Mucosa of gallbladder (tissue), 1 donor: Measurements from ENCODE around the gene GYS1. TPM values are rescaled to one million over a fixed set of nuclear protein-coding genes. Genes with fewer than 3 reads are reported as not detected.

Source experiments
- DNase-seq: peaks from one replicate; pipeline ENCODE4 v3.0.0-alpha.2; 2020; ENCODE audit warnings: low spot score
- total RNA-seq: library from RNA; stranded (reverse); gene quantifications from one replicate; pipeline ENCODE4 v1.2.1, GENCODE V29; 2021
- donor health status: DM: no; HTN: no; CAD: no.

GYS1 gene
- total RNA-seq, 1 donor from 2014 or later: 41.3 TPM

DNA sequence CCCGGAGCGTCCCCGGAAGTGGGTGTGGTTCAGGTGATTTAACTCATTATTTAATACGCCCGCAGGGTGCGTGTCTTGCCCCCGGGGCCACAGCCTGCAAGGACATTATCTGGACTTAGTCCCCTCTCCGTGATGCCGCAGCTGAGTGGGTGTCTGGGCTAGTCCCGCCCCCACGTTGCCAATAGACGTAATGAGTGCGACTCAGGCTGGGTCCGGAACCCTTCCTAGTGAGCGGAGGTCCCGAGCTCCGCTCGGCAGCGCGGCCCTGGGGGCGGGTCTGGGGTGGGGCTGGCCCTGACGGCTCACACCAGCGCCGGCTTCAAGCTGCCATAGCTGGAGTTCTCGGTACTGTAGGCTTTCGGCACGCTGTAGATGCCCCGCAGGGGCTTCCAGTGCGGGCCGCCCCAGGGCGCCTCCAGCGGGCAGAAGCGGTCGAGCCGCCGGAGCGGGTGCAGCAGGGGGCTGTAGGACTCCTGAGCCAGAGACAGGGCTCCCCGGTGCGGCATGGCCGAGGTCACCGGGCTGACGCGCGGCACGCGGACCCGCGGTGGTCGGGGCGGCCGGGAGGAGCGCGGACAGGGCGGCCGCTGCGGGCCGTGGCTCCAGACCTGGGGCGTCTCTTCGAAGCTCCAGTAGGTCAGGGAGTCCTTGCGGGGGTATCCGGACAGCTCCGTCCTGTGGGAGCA is 24.7 kb upstream of the GYS1 start:
- no peak for DNase-seq

DNA sequence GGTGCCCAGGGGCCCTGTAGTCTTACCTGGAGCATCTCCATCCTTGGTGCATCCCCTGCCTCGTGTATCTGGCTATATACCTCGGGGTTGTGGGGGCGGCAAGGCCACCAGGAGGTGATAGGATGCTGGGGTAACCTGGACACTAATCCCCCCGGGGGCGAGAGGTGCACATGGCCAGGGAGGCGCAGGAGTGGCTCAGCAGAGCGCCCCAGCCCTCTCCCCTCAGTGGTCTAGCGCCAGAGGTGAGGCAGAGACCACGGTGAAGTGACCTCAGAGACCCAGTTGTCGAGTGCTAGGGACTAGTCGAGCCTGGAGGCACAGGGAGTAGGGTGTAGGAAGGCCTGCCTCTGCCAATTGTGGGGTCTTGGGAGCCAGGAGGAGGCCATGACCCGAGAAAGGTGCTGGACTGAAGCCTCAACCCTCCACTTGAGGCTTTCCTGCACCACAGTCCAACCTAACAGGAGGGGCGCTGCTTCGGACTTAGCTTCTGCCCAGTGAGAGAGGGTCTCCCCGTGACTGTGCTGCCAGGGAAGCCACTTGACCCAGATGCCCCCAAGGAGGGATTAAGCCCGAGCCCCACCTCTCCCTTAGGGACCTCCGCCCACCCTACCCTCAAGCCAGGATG is 24.0 kb upstream of the GYS1 start, which contains the start of gene LHB:
LHB (minus strand) TSS at position 51 of the 625 bp plus-strand sequence; CDS start at position 41, 10 bp downstream.
- no peak for DNase-seq

DNA sequence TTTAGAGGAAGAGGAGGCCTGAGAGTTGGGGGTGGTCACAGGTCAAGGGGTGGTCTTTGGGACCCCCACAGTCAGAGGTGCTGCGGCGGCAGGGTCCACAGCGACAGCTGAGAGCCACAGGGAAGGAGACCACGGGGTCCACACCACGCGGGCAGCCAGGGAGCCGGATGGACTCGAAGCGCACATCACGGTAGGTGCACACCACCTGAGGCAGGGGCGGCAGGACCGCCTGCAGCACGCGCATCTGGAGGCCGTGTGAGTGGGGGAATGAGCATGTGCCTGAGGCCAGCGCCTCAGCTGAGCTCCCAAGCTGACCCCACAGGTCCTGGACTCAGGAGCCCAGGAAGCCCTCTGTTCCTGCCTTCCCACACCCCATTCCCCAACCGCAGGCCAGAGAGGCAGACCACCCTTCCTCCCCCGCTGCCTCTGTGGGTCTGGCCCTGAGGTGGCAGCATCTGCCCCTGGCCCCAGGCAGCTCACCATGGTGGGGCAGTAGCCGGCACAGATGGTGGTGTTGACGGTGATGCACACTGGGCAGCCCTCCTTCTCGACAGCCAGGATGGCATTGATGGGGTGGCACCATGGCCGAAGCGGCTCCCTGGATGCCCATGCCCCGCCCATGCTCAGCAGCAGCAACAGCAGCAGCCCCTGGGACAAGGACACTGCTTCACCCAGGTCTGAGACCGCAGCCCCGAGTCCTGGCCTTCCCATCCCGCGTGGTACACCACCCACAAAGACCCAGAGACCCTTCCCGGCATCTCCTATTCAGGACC is 23.1 kb upstream of the GYS1 start:
- no peak for DNase-seq

DNA sequence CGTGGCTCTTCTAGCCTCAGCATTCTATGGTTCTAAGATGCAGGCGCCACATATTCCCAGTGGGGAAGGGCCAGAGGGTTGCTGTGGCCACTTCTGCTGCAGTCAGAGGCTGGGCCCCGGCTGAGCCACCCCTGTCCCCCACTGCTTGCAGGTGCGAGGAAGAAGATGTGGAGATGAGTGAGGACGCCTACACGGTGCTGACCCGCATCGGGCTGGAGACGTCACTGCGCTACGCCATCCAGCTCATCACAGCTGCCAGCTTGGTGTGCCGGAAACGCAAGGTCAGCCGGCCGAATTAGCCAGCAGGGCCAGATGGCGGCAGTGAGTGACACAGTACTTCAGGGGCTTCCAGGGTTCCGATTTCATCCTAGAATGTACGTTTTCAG is 21.8 kb upstream of the GYS1 start:
- no peak for DNase-seq

DNA sequence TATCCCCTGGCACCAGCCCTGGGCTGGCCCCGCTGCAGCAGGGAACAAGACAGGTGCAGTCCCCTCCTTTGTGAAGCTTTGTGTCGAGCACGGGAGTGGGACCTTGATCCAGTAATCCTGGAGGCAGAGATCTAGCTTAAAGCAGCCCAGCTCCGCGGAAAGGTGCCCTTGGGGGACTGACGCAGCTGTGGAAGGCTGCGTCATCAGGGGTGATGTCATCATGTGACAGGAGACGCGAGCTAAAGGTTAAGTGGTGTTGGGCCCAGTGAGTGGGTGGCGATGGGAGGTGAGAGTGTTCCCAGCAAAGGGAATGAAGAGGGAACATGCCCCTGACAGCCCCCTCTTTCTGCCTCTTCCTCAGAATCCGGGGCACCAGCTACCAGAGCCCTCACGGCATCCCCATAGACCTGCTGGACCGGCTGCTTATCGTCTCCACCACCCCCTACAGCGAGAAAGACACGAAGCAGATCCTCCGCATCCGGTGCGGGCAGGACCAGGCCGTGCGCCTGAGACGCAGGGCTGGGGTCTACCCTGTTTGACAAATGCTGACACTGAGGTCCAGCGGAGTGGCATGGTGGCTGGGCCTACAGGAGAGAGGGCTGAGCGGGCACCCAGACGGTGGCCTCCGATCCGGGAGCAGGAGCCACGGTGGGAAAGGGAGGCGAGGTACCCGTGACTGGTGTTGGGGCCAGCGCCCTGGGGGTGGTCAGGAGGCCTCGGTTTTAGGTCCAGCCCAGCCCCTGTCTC is 21.2 kb upstream of the GYS1 start:
- no peak for DNase-seq

DNA sequence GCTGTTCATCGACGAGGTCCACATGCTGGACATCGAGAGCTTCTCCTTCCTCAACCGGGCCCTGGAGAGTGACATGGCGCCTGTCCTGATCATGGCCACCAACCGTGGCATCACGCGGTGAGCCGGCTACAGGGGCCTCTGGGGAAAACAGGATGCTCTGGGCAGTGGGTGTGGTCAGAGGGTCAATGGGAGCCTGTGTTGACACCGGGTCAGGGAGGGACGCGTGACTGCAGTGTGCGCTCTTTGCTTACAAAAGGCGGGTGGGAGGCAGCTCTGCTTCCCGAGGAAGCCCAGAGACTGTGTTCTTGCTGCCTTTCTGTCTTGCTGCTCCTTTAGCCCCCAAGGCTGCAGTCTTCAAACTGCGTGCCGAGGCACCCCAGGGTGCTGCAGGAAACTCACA is 18.1 kb upstream of the GYS1 start:
- DNase-seq: no peak

DNA sequence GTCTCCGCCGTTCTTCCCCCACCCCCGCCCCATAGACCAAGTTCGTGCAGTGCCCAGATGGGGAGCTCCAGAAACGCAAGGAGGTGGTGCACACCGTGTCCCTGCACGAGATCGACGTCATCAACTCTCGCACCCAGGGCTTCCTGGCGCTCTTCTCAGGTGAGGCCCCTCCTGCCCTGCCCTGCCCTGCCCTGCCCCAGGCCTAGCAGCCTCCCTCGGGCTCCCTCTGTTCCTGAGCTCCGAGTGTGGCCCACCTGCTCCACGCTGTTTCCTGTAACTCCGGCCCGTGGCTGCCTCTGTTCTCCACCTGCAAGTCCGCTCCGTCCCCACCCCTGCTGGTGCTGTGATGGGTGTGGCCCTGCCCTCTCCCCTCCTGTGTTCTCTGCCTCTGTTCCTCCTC is 17.3 kb upstream of the GYS1 start:
- no peak for DNase-seq

DNA sequence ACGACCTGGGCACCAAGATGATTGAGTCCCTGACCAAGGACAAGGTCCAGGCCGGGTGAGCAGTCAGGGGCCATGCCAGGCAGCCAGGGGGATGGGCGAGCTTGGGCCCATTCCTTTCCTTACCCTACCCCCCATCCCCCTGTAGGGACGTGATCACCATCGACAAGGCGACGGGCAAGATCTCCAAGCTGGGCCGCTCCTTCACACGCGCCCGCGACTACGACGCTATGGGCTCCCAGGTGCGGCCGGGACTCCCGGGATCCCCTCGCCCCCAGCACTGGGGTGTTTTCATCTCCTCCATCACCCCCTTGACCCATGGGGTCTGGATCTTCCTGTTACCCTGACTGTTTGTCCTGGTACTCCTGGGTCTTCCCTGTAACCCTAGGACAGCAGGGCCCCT is 16.7 kb upstream of the GYS1 start:
- DNase-seq: no peak

DNA sequence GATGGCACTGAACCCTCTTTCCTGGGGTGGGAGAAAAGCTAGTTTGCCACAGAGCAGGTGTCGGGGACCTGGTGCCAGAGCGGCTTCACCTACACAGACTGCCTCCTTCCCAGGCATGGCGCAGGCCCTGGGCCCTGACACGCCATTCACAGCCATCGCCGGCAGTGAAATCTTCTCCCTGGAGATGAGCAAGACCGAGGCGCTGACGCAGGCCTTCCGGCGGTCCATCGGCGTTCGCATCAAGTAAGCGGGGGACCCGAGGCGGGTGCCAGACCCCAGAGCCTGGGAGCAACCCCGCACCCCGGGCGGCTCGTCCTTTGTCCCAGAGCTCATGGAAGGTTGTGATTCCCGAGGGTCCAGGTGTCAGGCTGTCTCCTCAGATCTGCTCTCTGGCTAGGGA is 13.8 kb upstream of the GYS1 start:
- DNase-seq: no peak

DNA sequence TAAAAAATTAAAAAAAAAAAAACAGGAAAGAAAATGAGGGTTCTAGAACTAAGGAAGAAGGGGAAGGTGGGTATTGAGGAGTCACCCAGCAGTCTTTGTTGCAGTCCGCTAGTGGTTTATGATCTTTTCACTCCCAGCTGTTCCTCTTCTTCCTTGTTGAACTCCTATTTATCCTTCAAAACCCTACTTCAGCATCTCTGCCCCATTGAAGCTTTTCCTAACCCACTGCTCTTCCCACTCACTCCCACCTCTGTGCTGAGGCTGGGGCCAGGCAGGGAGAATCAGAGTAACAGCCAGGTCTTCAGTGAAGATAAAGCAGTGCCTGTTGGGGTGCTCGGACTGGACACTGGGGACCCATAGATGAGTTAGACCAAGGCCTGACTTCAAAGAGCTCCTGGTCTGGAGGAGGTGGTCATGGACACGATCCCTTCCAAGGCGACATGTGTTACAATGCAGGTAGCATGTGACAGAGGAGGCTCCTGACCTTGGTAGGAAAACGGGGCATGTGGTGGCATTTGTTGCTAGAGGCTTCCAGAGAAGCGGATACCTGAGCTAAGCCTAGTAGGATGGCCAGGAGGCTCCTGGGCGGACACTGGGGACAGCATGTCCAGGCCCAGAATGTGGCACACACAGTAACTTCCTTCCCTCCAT is 12.0 kb upstream of the GYS1 start:
- no peak for DNase-seq

DNA sequence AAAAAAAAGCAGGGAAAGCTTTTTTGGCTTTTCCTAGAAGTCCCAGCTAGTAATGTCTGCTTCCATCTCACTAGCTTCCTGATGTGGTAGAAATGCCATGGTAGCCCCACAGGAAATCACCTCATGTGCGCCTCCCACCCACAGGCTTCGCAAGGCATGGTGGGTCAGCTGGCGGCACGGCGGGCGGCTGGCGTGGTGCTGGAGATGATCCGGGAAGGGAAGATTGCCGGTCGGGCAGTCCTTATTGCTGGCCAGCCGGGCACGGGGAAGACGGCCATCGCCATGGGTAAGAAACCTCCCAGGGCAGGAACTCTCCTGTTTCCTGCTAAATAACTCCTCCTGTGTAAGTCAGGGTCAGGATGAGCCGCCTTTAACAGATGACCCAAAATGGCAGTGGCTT is 11.0 kb upstream of the GYS1 start:
- no peak for DNase-seq

DNA sequence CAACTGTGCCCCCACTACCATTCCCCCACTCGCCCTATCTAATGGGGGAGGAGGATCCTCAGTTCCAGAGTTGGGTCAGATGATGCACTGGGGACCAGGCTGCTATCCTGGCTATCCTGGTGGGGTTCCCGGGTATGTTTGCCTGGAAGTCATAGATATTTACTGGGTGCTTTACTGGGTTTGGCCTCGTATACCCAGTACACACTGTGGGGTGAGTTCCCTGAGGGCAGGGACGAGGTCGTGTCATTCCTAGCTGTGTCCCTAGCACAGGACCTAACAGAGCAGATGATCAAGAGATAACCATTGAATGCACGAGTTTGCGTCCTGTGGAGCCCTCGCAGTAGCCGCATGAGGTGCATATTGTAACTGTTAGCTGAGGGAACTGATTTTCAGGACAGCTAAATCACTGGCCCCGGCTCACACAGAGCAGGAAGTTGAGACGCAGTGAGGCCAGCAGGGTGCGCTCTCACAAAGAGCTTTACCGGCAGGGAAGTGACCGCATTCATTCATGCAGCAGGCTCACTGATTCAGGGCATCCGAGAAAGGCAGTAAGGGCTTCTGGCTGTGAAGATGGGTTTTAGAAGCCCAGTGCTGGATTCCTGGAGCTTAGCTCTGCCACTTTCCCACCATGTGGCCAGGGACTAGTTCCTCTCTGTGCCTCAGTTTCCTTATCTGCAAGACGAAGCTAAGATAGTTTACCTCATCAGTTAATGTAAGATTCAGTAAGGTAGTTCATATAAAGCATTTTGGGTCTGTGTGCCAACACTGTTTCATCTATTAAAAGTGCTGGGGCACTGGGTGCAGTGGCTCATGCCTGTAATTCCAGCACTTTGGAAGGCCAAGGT is 6.6 kb upstream of the GYS1 start:
- DNase-seq: no peak

DNA sequence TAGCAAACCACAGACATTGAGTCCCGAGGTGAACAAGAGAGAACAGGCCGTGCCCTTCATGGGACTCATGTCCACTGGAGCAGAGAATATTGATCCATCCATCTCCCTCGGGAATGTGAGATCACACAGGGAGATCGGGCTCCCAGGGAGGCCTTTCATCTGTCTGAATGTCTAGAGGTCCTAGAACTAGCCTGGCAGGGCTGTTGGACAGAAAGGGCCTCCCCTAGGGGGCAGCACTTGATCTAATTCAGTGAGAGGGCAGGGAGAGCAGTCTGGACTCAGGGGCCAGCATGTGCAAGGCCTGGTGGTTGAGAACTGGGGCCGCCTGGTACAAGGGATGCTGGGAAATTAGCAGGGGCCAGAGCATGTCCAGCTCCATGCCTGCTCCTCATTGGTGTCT is 4.9 kb upstream of the GYS1 start:
- DNase-seq: no peak

DNA sequence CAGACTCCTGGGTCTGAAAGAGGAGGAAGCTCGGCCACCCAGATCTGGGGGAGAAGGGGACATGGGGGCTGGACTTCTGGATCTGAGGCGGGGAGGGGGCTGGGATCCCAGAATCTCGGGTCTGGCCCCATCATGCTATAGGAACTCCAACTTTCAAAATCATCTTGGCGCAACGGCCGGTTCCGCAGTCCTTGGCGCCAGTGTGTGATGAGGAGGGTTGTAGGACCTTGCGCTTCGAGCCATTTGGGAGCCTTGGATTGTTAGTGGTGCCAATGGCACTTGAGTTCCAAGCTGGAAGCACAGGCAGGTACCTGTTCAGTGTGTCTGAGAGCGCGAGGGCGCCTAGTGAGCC is 902 bp upstream of the GYS1 start:
- DNase-seq: no peak

DNA sequence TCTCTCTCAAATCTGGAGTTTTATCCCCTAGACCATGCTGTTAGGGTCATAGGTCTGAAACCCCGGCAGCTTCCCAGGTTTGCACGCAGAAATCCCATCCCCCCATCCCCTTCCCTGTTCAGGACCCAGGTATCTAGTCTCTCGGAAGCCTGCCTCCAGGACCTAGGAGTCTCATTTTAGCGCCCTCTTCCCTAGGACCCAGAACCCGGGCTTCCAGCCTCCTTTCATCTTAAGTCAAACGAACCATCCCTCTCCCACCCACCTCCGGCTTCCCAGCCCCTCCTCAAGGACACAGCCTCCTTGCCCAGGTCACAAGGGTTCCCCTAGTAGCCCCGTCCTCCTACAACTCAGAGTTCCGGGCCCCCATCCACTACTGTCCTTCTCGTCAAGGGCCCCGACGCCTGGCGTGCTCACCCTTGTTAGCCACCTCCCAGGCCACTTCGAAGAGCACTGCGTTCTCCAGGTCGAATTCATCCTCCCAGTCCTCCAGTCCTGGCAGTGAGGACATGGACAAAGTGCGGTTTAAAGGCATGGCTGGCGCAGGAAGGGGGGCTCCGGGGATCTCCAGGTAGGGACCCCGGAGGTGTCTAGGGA is 431 bp downstream of the GYS1 start:
- DNase-seq: no peak

DNA sequence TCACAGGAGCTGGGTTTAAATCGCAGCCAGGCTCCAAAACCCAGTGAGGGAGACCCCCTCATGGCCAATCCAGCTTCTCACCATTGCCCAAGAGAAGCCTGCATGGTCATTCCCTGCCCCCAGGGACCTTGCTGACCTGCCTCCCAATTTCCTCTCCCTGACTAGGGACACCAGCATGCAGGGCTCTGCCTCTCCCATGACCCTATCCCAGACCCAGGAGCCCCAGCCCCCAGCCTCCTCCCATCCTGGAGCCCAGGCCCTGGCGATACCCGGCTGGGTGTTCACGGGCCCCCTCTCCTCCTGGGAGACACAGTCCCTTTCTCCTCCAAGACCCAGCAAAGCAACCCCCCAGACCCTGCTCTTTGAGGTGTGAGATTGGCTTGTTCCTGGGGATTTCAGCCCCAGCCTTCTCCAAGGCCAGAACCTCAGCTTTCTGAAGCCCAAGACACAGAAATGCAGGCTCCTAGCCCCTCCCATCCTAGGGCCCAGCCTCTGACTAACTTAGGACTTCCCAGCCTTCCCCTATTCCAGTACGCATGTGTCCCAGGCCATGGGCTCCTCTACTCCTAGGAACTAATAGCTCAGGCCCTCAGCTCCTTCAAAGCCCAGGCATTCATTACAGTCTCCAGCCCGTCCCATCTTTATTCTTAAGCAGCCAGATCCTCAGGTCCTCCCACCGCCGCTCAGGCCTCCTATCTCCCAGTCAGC is 1.1 kb downstream of the GYS1 start:
- DNase-seq: peak; percentile 63

DNA sequence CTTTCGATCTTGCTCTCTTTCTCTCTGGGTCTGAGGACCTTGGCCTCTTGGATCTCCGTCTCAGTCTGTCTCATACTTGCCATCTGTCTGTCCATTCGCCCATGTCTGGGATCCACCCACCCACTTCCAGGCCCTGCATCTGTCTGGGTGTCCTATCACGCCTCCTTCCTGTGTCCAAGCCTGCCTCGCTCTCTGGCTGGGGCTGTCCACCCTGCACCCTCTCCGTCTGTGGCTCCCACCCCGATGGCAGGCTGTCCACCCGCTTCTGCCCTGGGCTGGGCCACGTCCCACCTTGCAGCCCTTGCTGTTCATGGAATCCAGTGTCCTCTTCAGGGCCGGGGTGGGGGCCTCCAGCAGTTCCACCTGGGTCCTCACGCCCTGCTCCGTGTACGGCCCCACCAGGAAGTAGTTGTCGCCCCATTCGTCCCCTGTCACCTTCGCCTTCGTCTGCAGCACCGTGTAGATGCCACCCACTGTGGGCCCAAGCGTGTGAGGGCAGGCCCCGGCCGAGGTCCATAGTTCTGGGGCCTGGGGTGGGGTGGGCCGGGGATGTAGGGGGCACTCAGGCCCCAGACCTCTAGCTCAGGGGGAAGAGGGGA is 2.0 kb downstream of the GYS1 start:
- no peak for DNase-seq

DNA sequence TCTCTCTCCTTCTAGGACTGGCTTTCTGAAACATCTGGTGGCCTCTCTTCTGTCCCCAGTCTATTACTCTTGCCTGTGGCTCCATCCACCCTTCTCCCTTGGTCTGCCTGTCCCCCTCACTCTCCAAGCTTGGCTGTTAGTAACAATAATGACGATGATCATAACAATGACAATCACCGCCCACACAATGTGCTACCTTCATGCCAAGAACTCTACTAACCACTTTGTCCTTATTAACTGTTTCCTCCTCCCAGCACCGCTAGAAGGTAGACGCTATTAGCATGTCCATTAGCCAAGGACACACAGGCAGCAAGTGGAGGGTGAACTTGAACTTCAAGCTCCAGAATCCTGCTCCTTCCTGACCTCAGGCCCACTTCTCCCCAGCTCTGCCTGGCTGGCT is 2.7 kb downstream of the GYS1 start:
- no peak for DNase-seq

DNA sequence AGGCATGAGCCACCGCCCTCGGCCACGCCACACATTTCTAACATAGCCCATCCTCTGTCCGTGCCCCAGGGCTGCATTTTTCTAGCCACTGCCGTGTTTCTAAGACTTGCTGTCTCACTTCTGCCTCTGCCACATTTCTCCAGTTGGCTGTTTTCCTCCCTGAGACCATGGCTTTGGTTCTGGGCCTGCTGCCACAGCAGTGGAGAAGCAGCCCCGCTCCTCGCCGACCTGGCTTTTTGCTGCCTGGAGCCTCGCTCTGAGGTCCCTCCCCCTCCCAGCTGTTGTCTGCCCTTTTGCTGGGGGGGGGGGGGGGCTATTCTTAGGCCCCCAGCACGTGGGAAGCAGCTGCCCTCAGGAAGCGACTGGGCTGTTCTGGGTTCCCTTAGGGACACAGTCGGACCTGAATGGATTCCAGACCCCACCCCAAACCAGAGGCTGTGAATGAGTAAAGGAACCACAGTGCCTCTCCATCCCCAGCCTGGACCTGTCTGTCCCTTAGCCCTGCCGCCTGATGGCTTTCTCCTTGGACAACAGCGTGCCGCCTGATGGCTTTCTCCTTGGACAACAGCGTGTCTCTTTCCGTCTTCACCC is 3.3 kb downstream of the GYS1 start:
- no peak for DNase-seq
